K562 (cell line): ENCODE measurements around the gene MYOM1. TPM values are rescaled to one million over a fixed set of nuclear protein-coding genes. Genes with fewer than 3 reads are reported as not detected.

ENCODE experiments used
- ARHGAP35 ChIP-seq: fragments of 450-650 bp; IDR thresholded peaks from 2 replicates; pipeline ENCODE4 v1.6.1; 2018; ENCODE audit not compliant: partially characterized antibody
- ETS1 ChIP-seq: conservative IDR thresholded peaks from 2 replicates; pipeline ENCODE4 v1.6.1; 2011; ENCODE audit warnings: low read depth, mild to moderate bottlenecking, low read length; ENCODE audit not compliant: control insufficient read depth
- FOXK1 ChIP-seq: sonication (generic); formaldehyde crosslinking; IDR thresholded peaks from 2 replicates; pipeline ENCODE4 v1.8.0; 2022; ENCODE audit warnings: missing genetic modification reagents, mild to moderate bottlenecking, borderline replicate concordance
- HOMEZ ChIP-seq: fragments of 250-450 bp; sonication (Bioruptor Pico); IDR thresholded peaks from 2 replicates; pipeline ENCODE4 v1.4.0; 2020; ENCODE audit warnings: mild to moderate bottlenecking, moderate library complexity
- IRF9 ChIP-seq: fragments of 450-650 bp; IDR thresholded peaks from 2 replicates; pipeline ENCODE4 v1.6.1; 2016; ENCODE audit warnings: missing biosample characterization, missing genetic modification characterization
- KLF10 ChIP-seq: fragments of 250-450 bp; sonication (Bioruptor Pico); IDR thresholded peaks from 2 replicates; pipeline ENCODE4 v1.6.1; 2021; ENCODE audit warnings: matching md5 sums
- MAFF ChIP-seq: IDR thresholded peaks from 2 replicates; pipeline ENCODE4 v1.6.1; 2012; ENCODE audit warnings: low read length, improper control_type of control experiment
- PBX2 ChIP-seq, 2 experiments: IDR thresholded peaks in 1 of 2; conservative IDR thresholded peaks in 1 of 2; 2 replicates each; pipeline ENCODE4 v1.6.1; 2016; ENCODE audit warnings: low read depth in 2 of 2, mild to moderate bottlenecking in 1 of 2, missing compliant biosample characterization in 1 of 2, missing genetic modification characterization in 1 of 2, moderate library complexity in 1 of 2
- PHB2 ChIP-seq: fragments of 450-650 bp; IDR thresholded peaks from 2 replicates; pipeline ENCODE4 v1.6.1; 2017; ENCODE audit warnings: low read depth
- POLR2AphosphoS5 ChIP-seq: IDR thresholded peaks from 2 replicates; pipeline ENCODE4 v1.6.1; 2011; ENCODE audit warnings: mild to moderate bottlenecking, low read depth, low read length, moderate library complexity; ENCODE audit not compliant: control insufficient read depth, insufficient read depth
- SRF ChIP-seq, 2 experiments: fragments of 250-450, 450-650 bp in 1 of 2; sonication (Bioruptor Pico) in 1 of 2; sonication (generic) in 1 of 2; formaldehyde crosslinking; IDR thresholded peaks; 2 replicates each; pipeline versions ENCODE4 v1.5.0 to v1.5.1; 2020 to 2022; ENCODE audit warnings: mild to moderate bottlenecking in 1 of 2, missing genetic modification reagents in 1 of 2
- STAT5B ChIP-seq: fragments of 250-450 bp; sonication (Bioruptor Pico); IDR thresholded peaks from 2 replicates; pipeline ENCODE4 v1.8.0; 2021; ENCODE audit warnings: mild to moderate bottlenecking, inconsistent platforms
- TAF7 ChIP-seq: fragments of 450-650 bp; IDR thresholded peaks from 2 replicates; pipeline ENCODE4 v1.6.1; 2016; ENCODE audit warnings: missing genetic modification characterization, missing compliant biosample characterization
- ZNF12 ChIP-seq: sonication (generic); formaldehyde crosslinking; IDR thresholded peaks from 2 replicates; pipeline ENCODE4 v1.4.0; 2020; ENCODE audit warnings: mild to moderate bottlenecking, missing genetic modification reagents
- ZNF384 ChIP-seq: IDR thresholded peaks from 2 replicates; pipeline ENCODE4 v1.6.1; 2012; ENCODE audit warnings: low read depth, low read length, improper control_type of control experiment
- ZNF589 ChIP-seq: fragments of 200-800 bp; sonication (Bioruptor generic); IDR thresholded peaks from 2 replicates; pipeline ENCODE4 v1.6.1; 2016; ENCODE audit warnings: low read depth, missing genetic modification characterization, missing compliant biosample characterization
- ZNF699 ChIP-seq: fragments of 250-450 bp; sonication (Bioruptor Pico); IDR thresholded peaks from 2 replicates; pipeline ENCODE4 v1.8.0; 2021; ENCODE audit warnings: mild to moderate bottlenecking, moderate library complexity; ENCODE audit not compliant: insufficient replicate concordance
- ZNF830 ChIP-seq: fragments of 250-450 bp; sonication (Bioruptor Pico); IDR thresholded peaks from 2 replicates; pipeline ENCODE4 v1.5.0; 2021; ENCODE audit warnings: mild to moderate bottlenecking
- polyA plus RNA-seq, 8 experiments: library from polyadenylated mRNA; depleted of rRNA in 4 of 8; stranded (reverse) in 5 of 8; unstranded in 3 of 8; fragments of >200 nt; fragmentation: Nextera tagmentation in 2 of 8; fragmentation: Illumina TruSeq in 1 of 8; extraction: Ambion mirVana in 2 of 8; extraction: Trizol in 1 of 8; gene quantifications; 2 replicates each; pipeline versions ENCODE4 v1.2.1 to v1.2.3, GENCODE V29; 2011 to 2014; ENCODE audit warnings: inconsistent platforms in 1 of 8, missing spikeins in 1 of 8
- total RNA-seq, 7 experiments: library from RNA; depleted of rRNA in 6 of 7; stranded (reverse); fragments of >200 nt in 6 of 7; fragmentation: Illumina TruSeq in 2 of 7; extraction: Trizol in 2 of 7; gene quantifications; 2 replicates each; pipeline versions ENCODE4 v1.2.1 to v1.2.3, GENCODE V29; 2011 to 2021; ENCODE audit warnings: low replicate concordance in 1 of 7

MYOM1 gene
- total and polyA plus RNA-seq, 9 of the 15 experiments (the other 6 are each of a cell fraction or from before 2014, with no cell fraction given) = 0.01 to 0.62 (median 0.25) TPM

- TF ChIP-seq PBX2 (CRISPR knock-in tag; IDR thresholded peaks at IDR 0.05; ENCODE audit: low read depth) (no peak), PBX2 (tag; conservative IDR thresholded peaks at IDR 0.05; ENCODE audit: low read depth) (no peak), TAF7 (tag) (no peak), ZNF384 (no peak), ZNF589 (CRISPR knock-in tag) (no peak), PHB2 (no peak), STAT5B (no peak), HOMEZ (CRISPR knock-in tag) (no peak), ZNF12 (no peak), MAFF (no peak), SRF (CRISPR knock-in tag; IDR thresholded peaks at IDR 0.05) (peak in 1 of 2 experiments; percentile 73; a peak in 2 of 4 replicates), IRF9 (tag) (no peak), POLR2AphosphoS5 (no peak), ZNF699 (CRISPR knock-in tag) (no peak), KLF10 (CRISPR knock-in tag) (no peak), ETS1 (no peak), ZNF830 (CRISPR knock-in tag) (no peak), FOXK1 (peak; percentile 80; the same call in 1 of the 2 replicates), ARHGAP35 (no peak)
Observed at GRCh38 chr18:3177902-3178687, 41.7 kb downstream of the MYOM1 start (continued).
